GM18858 (cell line): ENCODE data around the gene ROCK2.

ENCODE experiments used
- ATAC-seq: cut with Tn5 transposase; IDR thresholded peaks from one replicate; pipeline ENCODE4 v1.9.1; 2021; ENCODE audit not compliant: unreplicated experiment

The ROCK2 gene

GRCh38 chr2:11344342-11344955, at the start of gene ROCK2:
Gene ROCK2 (minus strand): TSS chr2:11344636. CDS start chr2:11344136, 500 bp downstream.
- ATAC-seq: peak; percentile 53

- ATAC-seq: no peak
These were observed 49.3 kb upstream of the ROCK2 start for GRCh38 chr2:11393711-11394236.

- ATAC-seq: no peak
These were observed 47.5 kb upstream of the ROCK2 start for GRCh38 chr2:11391942-11392266.

GRCh38 chr2:11390399-11390658, 45.9 kb upstream of the ROCK2 start:
- no peak for ATAC-seq

GRCh38 chr2:11389551-11390398, 45.3 kb upstream of the ROCK2 start:
- ATAC-seq: no peak

GRCh38 chr2:11389052-11389420, 44.6 kb upstream of the ROCK2 start:
- no peak for ATAC-seq

GRCh38 chr2:11388262-11389051, 44.0 kb upstream of the ROCK2 start:
- no peak for ATAC-seq

GRCh38 chr2:11387843-11388242, 43.4 kb upstream of the ROCK2 start:
- no peak for ATAC-seq

- no peak for ATAC-seq
These were observed 42.6 kb upstream of the ROCK2 start for GRCh38 chr2:11387100-11387390.

GRCh38 chr2:11385847-11386246, 41.4 kb upstream of the ROCK2 start:
- no peak for ATAC-seq

- no peak for ATAC-seq
These were observed 40.8 kb upstream of the ROCK2 start for GRCh38 chr2:11385216-11385615.

GRCh38 chr2:11379558-11379957, 35.1 kb upstream of the ROCK2 start:
- no peak for ATAC-seq

- peak; percentile 87 for ATAC-seq
These were observed 33.6 kb upstream of the ROCK2 start for GRCh38 chr2:11377928-11378545.

GRCh38 chr2:11376071-11376470, 31.6 kb upstream of the ROCK2 start:
- ATAC-seq: no peak

GRCh38 chr2:11375689-11376027, 31.2 kb upstream of the ROCK2 start:
- ATAC-seq: no peak

GRCh38 chr2:11375025-11375688, 30.7 kb upstream of the ROCK2 start:
- ATAC-seq: no peak

- no peak for ATAC-seq
These were observed 28.7 kb upstream of the ROCK2 start for GRCh38 chr2:11373096-11373495.

GRCh38 chr2:11371092-11371937, 26.9 kb upstream of the ROCK2 start:
- no peak for ATAC-seq

- no peak for ATAC-seq
These were observed 26.1 kb upstream of the ROCK2 start for GRCh38 chr2:11370377-11371091.
